AG04449 (cell line): ENCODE data around the gene FBXW11.

Experiments used
- CTCF ChIA-PET: fragments of 350-600 bp; formaldehyde crosslinking; extraction: SDS; loops from one replicate; lab custom pipeline; 2021; ENCODE audit warnings: antibody characterized with exemption; lab: Yijun Ruan, JAX
- POLR2A ChIA-PET: fragments of 400-600, 350-600 bp; formaldehyde crosslinking; extraction: SDS; loops from one replicate; lab custom pipeline; 2020; ENCODE audit warnings: antibody characterized with exemption, inconsistent platforms; lab: Yijun Ruan, JAX
- DNase-seq: peaks from one replicate; pipeline ENCODE4 v3.0.0-alpha.2; 2010; ENCODE audit warnings: low read depth, low spot score
- H3K4me3 ChIP-seq: 2 replicates; pipeline ENCODE4 v1.5.1; 2011; ENCODE audit warnings: low read depth, mild to moderate bottlenecking, control low read depth, low read length
- TF ChIP-seq, protein P1 (sequence below): IDR thresholded peaks from one replicate; pipeline ENCODE4 v1.5.1; 2011; ENCODE audit warnings: mild to moderate bottlenecking, moderate library complexity, low read length, control low read depth, inconsistent platforms; ENCODE audit not compliant: insufficient read depth; ENCODE audit errors: missing control alignments

FBXW11 gene

GRCh38 chr5:171821286-171821685 is 185.2 kb downstream of the FBXW11 start:
- POLR2A ChIA-PET, result no interaction called here
- TF ChIP-seq, protein P1, sequence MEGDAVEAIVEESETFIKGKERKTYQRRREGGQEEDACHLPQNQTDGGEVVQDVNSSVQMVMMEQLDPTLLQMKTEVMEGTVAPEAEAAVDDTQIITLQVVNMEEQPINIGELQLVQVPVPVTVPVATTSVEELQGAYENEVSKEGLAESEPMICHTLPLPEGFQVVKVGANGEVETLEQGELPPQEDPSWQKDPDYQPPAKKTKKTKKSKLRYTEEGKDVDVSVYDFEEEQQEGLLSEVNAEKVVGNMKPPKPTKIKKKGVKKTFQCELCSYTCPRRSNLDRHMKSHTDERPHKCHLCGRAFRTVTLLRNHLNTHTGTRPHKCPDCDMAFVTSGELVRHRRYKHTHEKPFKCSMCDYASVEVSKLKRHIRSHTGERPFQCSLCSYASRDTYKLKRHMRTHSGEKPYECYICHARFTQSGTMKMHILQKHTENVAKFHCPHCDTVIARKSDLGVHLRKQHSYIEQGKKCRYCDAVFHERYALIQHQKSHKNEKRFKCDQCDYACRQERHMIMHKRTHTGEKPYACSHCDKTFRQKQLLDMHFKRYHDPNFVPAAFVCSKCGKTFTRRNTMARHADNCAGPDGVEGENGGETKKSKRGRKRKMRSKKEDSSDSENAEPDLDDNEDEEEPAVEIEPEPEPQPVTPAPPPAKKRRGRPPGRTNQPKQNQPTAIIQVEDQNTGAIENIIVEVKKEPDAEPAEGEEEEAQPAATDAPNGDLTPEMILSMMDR, result no peak
- CTCF ChIA-PET, result no interaction called here
- no peak overlapping the region for H3K4me3 ChIP-seq
- no peak for DNase-seq

GRCh38 chr5:171820561-171820960 is 185.9 kb downstream of the FBXW11 start:
- TF ChIP-seq, protein P1, result no peak
- no peak overlapping the region for H3K4me3 ChIP-seq
- ChIA-PET POLR2A (no interaction called here), CTCF (no interaction called here)
- no peak for DNase-seq

- ChIA-PET CTCF (no interaction called here), POLR2A (no interaction called here)
- no peak overlapping the region for H3K4me3 ChIP-seq
- TF ChIP-seq, protein P1, result no peak
- DNase-seq, result no peak
Observed at GRCh38 chr5:171816666-171817065, 189.8 kb downstream of the FBXW11 start.

DNA sequence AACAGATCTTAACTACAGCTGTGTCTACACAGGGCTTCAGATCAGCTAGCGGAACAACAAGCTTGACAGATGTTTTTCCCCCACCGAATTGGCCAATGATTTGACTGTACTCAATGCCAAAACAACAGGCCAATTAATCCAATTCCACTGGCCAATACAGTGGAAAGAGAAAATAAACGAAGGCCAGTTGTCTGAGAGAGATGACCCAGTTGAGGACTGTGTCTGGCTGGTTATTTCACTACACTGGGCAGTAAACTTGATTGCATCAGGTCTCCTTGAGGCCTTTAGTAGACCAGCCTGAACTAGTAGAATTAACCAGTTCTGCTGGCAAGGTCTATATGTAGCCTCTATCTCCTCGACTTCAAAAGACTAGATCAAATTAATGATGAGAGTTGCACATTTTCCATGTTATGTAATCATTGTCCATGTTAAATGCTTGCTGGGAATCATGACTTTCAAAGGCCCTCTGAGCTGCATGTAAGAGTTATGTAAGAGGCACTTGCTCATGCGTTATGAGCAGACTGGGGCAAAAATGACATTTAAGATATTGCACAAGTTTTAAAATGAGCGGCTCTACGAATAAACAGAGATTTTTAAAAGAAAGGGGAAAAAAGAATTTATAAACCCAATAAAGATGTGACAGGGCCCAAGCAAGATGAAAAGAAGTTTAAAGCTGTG is 192.5 kb downstream of the FBXW11 start:
- no peak for DNase-seq
- no peak overlapping the region for H3K4me3 ChIP-seq
- ChIA-PET CTCF (no interaction called here), POLR2A (no interaction called here)
- TF ChIP-seq, protein P1, result no peak

DNA sequence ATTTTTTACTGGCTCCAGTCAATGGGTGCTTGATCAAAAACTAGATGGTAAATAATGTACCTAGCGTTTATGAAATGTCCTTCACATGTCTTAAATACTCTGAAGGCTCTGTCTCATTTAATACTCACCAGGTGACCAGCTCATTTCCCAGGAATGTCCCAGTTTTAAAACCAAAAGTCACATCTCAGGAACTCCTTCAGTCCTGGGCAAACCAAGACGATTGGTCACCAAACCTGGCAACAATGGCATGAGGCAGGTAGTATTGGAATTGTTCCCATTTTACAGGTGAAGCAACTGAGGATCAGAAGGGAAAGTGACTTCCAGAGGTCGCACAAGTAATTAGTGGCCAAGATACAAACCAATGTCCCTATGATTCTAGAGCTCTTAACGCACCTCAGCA is 193.2 kb downstream of the FBXW11 start:
- ChIA-PET POLR2A (no interaction called here), CTCF (no interaction called here)
- no peak overlapping the region for H3K4me3 ChIP-seq
- DNase-seq, result no peak
- TF ChIP-seq, protein P1, result no peak
